ENCODE results near the gene HCK.
"Not testable (repeated sequence)": the region's sequence is repeated elsewhere in the genome, so short reads cannot be mapped to it uniquely, and the experiment has no call there.

HCK gene

GRCh38 chr20:32029561-32029960 is 22.5 kb upstream of the HCK start:
- DNase-seq: no peak

DNA sequence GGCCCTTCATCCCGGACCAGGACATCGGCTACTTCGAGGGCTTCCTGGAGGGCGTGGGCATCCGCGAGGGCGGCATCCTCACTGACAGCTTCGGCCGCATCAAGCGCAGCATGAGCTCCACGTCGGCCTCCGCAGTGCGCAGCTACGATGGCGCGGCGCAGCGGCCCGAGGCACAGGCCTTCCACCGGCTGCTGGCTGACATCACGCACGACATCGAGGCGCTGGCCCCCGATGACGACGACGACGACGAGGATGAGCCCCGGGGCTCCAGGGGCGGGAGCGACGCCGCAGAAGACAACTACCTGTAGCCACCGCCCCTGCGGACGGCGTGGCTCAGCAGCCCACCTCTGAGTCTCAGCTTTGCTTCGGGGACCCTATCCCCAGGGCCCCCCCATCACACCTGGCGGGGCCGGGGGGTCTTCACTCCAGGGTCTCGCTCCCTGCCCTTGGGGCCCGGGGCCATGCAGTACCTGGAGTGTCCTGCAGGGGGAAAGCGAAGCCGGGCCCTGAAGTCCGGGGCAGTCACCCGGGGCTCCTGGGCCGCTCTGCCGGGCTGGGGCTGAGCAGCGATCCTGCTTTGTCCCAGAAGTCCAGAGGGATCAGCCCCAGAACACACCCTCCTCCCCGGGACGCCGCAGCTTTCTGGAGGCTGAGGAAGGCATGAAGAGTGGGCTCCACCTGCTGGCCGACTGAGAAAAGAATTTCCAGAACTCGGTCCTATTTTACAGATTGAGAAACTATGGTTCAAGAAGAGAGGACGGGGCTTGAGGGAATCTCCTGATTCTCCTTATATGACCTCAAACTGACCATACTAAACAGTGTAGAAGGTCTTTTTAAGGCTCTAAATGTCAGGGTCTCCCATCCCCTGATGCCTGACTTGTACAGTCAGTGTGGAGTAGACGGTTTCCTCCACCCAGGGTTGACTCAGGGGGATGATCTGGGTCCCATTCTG is 20.8 kb upstream of the HCK start:
- peak; percentile 23 for DNase-seq

DNA sequence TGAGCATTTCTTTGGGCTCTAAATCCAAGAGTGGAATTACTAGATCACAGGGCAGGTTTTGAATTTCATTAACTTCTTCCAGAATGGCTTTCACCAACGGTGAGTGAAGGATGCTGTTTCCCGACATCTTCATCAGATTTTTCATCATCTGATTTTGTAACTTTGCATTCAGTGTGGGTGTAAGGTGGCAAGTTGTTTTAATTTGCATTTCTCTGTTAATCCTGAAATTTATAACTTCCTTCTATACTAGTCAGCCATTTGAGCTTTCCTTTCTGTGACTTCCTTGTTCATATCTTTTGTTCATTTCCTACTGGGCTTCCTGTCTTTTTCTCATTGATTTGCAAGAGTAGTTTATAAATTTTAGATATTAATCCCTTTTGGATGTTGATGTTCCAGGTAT is 18.7 kb upstream of the HCK start:
- no peak for DNase-seq

DNA sequence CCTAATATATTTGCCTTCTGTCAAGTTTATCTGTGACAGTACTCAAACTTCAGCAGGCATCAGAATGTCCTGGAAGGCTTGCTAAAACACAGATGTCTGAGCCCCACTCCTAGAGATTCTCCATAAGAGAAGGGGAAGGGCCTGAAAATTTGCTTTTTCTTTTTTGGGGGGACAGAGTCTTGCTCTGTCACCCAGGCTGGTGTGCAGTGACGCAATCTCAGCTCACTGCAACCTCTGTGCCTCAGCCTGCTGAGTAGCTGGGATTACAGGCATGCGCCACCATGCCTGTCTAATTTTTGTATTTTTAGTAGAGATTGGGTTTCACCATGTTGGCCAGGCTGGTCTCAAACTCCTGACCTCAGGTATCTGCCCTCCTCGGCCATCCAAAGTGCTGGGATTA is 18.3 kb upstream of the HCK start:
- DNase-seq: not testable (repeated sequence)

- no peak for DNase-seq
These were observed 17.2 kb upstream of the HCK start for GRCh38 chr20:32034581-32035425.

- no peak for DNase-seq
These were observed 16.6 kb upstream of the HCK start for GRCh38 chr20:32035426-32035779.

DNA sequence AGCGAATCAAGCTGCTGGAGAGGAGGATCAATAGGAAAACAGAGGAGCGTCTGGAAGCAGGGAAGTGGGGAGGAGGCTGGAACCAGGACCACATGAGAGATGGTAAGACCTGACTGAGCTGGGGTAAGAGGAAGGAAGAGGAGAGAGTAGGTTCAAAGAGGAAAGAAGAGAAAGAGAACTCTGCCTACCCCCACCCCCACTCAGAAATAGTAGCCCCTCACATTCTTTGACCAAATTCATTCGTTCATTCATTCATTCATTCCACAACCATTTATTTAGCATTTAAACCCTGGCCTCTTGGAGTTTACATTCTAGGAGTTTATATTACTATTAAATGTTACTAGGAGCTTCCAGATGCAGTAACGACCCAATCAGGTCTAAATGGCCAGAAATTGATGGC is 15.8 kb upstream of the HCK start:
- DNase-seq: no peak

DNA sequence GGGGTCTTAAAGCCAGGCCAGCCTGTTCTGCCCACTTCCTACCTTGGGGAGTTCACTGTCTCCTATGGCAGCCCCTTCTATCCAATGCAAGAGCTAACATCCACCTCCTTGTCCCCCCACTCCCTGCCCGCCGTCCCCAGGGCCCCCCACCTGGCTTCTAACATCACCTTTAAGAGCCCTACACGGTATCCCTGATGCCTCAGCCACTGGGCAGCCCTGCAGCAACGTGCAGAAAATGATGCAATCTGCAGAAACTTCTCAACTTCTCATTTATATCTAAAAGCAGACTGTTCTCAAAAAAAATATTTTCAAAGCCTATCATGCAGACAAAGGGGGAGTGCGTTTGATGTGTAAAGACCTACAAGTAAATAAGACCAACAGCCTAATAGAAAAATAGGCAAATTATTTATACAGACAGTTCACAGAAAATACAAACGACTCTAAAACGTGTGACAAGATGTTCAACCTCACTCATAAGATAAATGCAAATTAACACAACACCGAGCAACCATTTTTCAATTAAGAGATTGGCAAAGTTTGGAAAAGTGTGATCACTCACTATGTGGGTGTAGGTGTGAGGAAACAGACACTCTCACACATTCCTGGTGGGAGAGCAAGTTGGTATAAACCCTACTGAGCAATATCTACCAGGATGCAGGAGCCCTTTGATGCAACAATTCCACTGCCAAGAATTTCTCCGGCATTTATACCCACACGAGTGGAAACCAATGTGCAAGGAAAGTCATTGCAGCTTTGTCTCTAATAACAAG is 15.1 kb upstream of the HCK start:
- DNase-seq: no peak

GRCh38 chr20:32037929-32038328 is 14.1 kb upstream of the HCK start:
- no peak for DNase-seq

DNA sequence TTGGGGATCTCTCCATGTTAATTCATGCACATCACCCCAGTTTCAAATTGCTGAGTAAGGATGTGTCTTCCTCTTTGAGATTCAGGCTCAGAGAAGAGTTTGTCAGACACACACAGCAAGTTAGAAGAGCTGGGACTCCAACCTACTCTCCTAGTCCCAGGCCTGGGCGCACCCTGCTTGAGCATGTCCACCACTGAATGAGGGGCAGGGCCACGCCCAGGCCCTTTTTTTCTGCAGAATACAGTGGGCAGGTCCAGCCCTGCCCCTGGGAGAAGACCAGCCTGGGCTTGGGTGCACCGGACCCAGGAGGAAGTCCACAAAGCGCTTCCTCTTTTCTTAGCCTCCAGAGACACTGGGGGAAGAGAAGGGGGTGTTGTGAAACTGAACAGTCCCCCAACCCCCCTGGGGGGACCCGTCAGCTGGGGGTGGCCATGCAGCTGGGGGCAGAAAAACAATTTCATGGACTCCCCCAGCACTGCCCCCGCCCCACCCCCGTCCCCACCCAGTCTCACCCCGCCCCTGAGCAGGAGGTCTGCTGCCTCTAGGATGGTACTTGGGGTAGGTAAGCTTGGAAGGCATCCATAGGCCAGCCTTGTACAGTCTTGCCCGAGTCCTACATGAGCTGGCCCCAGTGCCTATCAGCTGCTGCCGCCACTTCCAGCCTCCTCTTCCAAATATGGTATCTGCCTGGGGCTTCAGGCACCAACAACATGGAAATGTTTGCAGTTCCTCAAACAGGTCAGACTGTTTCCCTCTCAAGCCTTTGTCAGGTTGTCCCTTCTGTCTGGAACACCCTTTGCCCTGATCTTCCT is 11.7 kb upstream of the HCK start:
- DNase-seq: no peak

GRCh38 chr20:32045999-32046398 is 6.0 kb upstream of the HCK start:
- DNase-seq: no peak

DNA sequence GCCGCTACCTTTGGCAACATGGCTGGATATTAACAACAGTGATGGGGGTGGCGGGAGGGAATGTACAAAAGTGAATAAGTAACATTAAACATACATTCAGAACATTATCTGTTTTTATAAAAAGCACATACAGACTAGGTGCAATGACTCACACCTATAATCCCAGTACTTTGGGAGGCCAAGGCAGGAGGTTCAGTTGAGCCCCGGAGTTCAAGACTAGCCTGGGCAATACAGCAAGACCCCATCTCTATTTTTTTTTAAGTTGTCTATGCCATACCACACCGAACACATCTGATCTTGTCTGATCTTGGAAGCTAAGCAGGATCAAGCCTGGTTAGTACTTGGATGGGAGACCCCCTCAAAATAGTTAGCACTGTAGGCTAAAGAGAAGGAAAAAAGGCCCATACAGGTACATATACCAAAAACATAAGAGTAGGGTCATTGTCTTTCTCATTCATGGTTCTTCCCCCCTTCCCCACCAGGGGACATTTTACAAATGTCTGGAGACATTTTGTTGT is 1.7 kb upstream of the HCK start:
- DNase-seq: no peak

DNA sequence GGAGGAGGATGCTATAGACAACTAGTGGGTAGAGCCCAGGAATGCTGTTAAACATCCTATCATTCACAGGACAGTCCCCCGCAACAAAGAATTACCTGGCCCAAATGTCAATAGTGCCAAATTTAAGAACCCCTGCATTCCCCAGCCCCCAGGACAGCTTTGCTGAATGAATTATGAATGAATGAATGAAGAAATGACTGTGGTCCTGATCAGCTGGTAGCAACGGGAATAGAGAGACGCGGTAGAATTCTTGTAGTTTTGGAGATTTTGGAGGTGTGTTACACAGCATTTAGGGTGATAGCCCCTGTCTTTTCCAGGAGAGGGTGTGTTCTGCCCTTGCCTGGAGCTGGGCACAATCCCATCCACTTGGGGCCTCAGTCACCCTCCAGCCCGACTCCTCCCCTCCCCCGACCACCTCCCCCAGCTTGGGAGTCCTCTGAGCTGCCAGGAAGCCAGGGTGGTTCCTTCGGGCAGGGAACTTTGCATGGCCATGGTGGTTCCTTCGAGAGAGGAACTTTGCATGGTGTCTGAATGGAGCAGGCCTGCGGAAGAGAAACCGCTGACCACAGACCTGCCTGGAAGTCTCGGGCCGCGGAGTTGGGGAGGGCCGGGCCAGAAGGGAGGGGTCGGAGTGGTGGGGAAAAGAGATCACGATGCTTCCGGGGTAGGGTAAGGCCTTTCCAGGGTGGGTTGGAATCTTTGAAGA is 1.0 kb upstream of the HCK start:
- DNase-seq: no peak

GRCh38 chr20:32051720-32052089 is 337 bp upstream of the HCK start:
- no peak for DNase-seq

DNA sequence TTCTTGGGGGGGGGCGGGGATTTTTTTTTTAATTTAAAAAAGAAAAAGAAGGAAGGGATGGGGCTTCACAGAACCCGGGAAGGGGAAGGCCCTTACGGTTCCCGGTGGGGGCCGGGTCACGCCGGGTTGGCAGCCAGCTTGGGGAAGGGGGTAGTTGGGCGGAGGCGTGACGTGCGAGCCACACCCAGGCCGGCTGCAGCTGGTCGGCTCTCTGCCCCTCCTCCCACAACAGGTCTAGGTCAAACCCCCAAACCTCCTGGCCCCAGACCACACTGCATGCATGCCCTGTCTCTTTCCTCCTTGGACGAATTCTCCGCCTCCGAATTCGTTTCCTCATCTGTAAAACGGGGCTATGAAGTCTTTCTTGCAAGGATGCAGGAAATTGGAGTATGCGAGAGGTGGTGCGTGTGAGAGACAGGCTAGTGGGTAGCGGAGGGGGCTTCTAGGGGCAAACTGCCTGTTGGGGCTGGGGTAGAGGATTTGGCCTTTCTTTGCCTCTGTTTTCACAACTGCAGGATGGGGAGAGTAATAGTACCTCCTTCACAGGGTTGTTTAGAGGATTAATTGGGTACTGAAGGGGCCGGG is 828 bp downstream of the HCK start:
- DNase-seq: no peak

DNA sequence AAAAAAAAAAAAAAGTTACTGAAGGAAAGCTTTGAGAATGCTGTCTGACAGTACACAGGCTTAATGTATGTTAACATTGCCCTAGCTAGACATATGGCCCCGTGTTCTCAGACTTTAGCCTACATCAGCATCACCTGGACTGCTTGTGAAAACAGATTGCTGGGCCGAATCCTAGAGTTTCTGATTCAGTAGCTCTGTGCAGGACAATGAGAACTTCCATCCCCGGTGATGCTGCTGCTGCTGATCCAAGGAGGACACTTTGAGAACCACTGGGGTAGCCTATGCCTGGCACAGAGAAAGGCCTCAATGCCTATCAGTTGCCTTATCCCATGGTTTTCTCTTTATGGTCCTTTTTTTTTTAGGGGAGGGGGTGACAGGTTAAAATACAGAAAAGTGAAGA is 1.6 kb downstream of the HCK start:
- no peak for DNase-seq

GRCh38 chr20:32056708-32057483 is 4.9 kb downstream of the HCK start:
- no peak for DNase-seq

GRCh38 chr20:32057656-32058184 is 5.7 kb downstream of the HCK start:
- DNase-seq: no peak

DNA sequence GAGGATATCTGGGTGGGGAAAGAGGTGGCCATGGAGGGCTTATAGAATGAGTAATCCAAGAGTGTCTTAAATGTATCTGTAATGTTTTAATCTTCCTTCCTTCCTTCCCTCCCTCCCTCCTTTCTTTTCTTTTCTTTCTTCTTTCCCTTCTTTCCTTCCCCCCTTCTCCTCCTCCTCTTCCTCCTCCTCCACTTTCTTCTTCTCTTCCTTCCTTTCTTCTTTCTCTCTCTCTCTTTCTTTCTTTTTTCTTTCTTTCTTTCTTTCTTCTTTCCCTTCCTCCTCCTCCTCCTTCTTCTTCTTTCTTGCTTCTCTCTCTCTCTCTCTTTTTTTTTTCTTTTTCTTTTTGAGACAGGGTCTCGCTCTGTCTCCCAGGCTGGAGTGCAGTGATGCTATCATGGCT is 7.1 kb downstream of the HCK start:
- no peak for DNase-seq

- no peak for DNase-seq
These were observed 10.7 kb downstream of the HCK start for GRCh38 chr20:32062776-32063170.
